Measurements from ENCODE around the gene TSSK2.

- TF ChIP-seq CTCF (IDR thresholded peaks at IDR 0.05; ENCODE audit: low read depth, low read length), result no peak
- TF ChIP-seq EZH2phosphoT487 (IDR thresholded peaks at IDR 0.05; ENCODE audit: low read depth), result no peak
These were observed 9.4 kb upstream of the TSSK2 start for GRCh38 chr22:19121631-19122142.
